ENCODE results near the gene TGFBRAP1. TPM values are rescaled to one million over a fixed set of nuclear protein-coding genes. Genes with fewer than 3 reads are reported as not detected.

The TGFBRAP1 gene
- total and polyA plus RNA-seq, 4 donors: 1.8 to 10.4 (median 6.8) TPM

DNA sequence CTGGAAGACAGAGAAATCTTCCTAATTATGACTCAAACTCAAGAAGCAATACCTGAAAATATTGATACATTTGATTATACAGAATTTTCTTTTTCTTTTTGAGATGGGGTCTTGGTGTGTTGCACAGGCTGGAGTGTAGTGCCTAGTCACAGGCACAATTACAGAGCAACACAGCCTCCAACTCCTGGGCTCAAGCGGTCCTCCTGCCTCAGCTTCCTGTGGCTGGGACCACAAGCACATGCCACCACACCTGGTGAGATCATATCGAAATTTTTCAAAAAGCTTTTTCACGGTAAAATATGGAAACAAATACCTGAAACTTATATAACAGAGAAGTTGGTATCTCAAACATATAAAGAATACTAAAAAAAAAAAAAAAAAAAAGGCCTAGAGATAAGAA lies 27.9 kb downstream of the TGFBRAP1 start:
- Histone ChIP-seq H3K4me3 (ENCODE audit: low read depth in 1 of 3, low read length in 3 of 3) (no peak overlapping the region), H3K4me1 (ENCODE audit: control insufficient read depth in 4 of 4, insufficient read depth in 4 of 4, low read length in 3 of 4) (no peaks in the 10 kb centered on the region), H3K36me3 (ENCODE audit: control insufficient read depth in 4 of 4, insufficient read depth in 3 of 4, low read depth in 1 of 4, low read length in 3 of 4) (peaks cover 1 to 17% (median 11%) of the 10 kb centered on the region in 4 donors), H3K27me3 (ENCODE audit: control insufficient read depth in 4 of 4, insufficient read depth in 4 of 4, low read length in 3 of 4) (no peaks in the 10 kb centered on the region), H3K9me3 (ENCODE audit: control insufficient read depth in 4 of 4, low read length in 3 of 4) (no peaks in the 10 kb centered on the region), H3K9ac (ENCODE audit: low read depth in 1 of 2, low read length in 2 of 2) (no peak overlapping the region), H3K27ac (ENCODE audit: low read depth in 1 of 2, low read length in 2 of 2) (no peak overlapping the region)
- 92% methylated on average over 3 of the region's 3 CpGs for WGBS
- no peak for DNase-seq (ENCODE audit: low spot score)
- no peak for TF ChIP-seq FOXA1 (IDR thresholded peaks at IDR 0.05)
- no peak for TF ChIP-seq TAF1 (conservative IDR thresholded peaks at IDR 0.05)
- no peak for TF ChIP-seq RXRA (IDR thresholded peaks at IDR 0.05)
- TF ChIP-seq, protein P1, sequence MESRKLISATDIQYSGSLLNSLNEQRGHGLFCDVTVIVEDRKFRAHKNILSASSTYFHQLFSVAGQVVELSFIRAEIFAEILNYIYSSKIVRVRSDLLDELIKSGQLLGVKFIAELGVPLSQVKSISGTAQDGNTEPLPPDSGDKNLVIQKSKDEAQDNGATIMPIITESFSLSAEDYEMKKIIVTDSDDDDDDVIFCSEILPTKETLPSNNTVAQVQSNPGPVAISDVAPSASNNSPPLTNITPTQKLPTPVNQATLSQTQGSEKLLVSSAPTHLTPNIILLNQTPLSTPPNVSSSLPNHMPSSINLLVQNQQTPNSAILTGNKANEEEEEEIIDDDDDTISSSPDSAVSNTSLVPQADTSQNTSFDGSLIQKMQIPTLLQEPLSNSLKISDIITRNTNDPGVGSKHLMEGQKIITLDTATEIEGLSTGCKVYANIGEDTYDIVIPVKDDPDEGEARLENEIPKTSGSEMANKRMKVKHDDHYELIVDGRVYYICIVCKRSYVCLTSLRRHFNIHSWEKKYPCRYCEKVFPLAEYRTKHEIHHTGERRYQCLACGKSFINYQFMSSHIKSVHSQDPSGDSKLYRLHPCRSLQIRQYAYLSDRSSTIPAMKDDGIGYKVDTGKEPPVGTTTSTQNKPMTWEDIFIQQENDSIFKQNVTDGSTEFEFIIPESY (IDR thresholded peaks at IDR 0.05): no peak
- no peak for TF ChIP-seq FOXA2 (IDR thresholded peaks at IDR 0.05)
- no peak for TF ChIP-seq NR2F2 (IDR thresholded peaks at IDR 0.05)
- no peak for TF ChIP-seq SP1 (IDR thresholded peaks at IDR 0.05)
- TF ChIP-seq HNF4A (conservative IDR thresholded peaks at IDR 0.05): no peak

DNA sequence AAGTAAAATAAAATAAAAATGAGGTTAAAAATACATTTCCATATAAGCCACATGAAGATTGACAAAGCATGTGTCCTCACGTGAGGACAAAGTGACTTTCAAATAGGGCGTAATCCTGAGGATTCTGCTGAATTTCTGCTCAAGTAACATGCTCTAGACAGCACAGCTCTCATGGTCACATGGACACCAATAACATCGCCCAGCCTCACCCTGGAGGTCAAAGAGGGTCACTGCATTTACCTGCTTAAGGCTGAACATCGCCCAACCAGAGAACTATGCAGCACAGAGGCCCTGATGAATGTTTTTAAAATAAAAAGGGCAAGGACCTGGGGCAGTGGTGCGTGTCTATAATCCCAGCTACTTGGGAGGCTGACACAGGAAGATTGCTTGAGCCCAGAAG lies 30.2 kb downstream of the TGFBRAP1 start:
- H3K9me3 ChIP-seq (ENCODE audit: control insufficient read depth in 4 of 4, low read length in 3 of 4): no peaks in the 10 kb centered on the region
- 90% methylated on average over 5 of the region's 5 CpGs for WGBS
- H3K36me3 ChIP-seq (ENCODE audit: control insufficient read depth in 4 of 4, insufficient read depth in 3 of 4, low read depth in 1 of 4, low read length in 3 of 4): peaks cover 1 to 31% (median 19%) of the 10 kb centered on the region in 4 donors
- H3K9ac ChIP-seq (ENCODE audit: low read depth in 1 of 2, low read length in 2 of 2): no peak overlapping the region
- TF ChIP-seq EGR1 (IDR thresholded peaks at IDR 0.05; ENCODE audit: low read depth in 2 of 2) (no peak), JUND (IDR thresholded peaks at IDR 0.05) (no peak), GABPA (IDR thresholded peaks at IDR 0.05 in 1 of 2, conservative IDR thresholded peaks at IDR 0.05 in 1 of 2) (no peak), FOXA1 (IDR thresholded peaks at IDR 0.05) (no peak), HNF4A (conservative IDR thresholded peaks at IDR 0.05) (no peak), RXRA (IDR thresholded peaks at IDR 0.05) (no peak), YY1 (IDR thresholded peaks at IDR 0.05) (no peak), HNF4G (IDR thresholded peaks at IDR 0.05) (no peak), SP1 (IDR thresholded peaks at IDR 0.05) (no peak), TAF1 (conservative IDR thresholded peaks at IDR 0.05) (no peak), RAD21 (IDR thresholded peaks at IDR 0.05) (no peak), NR2F2 (IDR thresholded peaks at IDR 0.05) (no peak), FOXA2 (IDR thresholded peaks at IDR 0.05) (no peak)
- TF ChIP-seq, protein P2, sequence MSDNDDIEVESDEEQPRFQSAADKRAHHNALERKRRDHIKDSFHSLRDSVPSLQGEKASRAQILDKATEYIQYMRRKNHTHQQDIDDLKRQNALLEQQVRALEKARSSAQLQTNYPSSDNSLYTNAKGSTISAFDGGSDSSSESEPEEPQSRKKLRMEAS (IDR thresholded peaks at IDR 0.05): no peak
- TF ChIP-seq, protein P3, sequence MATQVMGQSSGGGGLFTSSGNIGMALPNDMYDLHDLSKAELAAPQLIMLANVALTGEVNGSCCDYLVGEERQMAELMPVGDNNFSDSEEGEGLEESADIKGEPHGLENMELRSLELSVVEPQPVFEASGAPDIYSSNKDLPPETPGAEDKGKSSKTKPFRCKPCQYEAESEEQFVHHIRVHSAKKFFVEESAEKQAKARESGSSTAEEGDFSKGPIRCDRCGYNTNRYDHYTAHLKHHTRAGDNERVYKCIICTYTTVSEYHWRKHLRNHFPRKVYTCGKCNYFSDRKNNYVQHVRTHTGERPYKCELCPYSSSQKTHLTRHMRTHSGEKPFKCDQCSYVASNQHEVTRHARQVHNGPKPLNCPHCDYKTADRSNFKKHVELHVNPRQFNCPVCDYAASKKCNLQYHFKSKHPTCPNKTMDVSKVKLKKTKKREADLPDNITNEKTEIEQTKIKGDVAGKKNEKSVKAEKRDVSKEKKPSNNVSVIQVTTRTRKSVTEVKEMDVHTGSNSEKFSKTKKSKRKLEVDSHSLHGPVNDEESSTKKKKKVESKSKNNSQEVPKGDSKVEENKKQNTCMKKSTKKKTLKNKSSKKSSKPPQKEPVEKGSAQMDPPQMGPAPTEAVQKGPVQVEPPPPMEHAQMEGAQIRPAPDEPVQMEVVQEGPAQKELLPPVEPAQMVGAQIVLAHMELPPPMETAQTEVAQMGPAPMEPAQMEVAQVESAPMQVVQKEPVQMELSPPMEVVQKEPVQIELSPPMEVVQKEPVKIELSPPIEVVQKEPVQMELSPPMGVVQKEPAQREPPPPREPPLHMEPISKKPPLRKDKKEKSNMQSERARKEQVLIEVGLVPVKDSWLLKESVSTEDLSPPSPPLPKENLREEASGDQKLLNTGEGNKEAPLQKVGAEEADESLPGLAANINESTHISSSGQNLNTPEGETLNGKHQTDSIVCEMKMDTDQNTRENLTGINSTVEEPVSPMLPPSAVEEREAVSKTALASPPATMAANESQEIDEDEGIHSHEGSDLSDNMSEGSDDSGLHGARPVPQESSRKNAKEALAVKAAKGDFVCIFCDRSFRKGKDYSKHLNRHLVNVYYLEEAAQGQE (IDR thresholded peaks at IDR 0.05): no peak
- TF ChIP-seq, protein P1 (IDR thresholded peaks at IDR 0.05): no peak
- TF ChIP-seq, protein P4, sequence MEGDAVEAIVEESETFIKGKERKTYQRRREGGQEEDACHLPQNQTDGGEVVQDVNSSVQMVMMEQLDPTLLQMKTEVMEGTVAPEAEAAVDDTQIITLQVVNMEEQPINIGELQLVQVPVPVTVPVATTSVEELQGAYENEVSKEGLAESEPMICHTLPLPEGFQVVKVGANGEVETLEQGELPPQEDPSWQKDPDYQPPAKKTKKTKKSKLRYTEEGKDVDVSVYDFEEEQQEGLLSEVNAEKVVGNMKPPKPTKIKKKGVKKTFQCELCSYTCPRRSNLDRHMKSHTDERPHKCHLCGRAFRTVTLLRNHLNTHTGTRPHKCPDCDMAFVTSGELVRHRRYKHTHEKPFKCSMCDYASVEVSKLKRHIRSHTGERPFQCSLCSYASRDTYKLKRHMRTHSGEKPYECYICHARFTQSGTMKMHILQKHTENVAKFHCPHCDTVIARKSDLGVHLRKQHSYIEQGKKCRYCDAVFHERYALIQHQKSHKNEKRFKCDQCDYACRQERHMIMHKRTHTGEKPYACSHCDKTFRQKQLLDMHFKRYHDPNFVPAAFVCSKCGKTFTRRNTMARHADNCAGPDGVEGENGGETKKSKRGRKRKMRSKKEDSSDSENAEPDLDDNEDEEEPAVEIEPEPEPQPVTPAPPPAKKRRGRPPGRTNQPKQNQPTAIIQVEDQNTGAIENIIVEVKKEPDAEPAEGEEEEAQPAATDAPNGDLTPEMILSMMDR (IDR thresholded peaks at IDR 0.05; ENCODE audit: low read depth, low read length, missing input control): no peak
- TF ChIP-seq, protein P5, sequence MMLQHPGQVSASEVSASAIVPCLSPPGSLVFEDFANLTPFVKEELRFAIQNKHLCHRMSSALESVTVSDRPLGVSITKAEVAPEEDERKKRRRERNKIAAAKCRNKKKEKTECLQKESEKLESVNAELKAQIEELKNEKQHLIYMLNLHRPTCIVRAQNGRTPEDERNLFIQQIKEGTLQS (IDR thresholded peaks at IDR 0.05): no peak
- H3K4me1 ChIP-seq (ENCODE audit: control insufficient read depth in 4 of 4, insufficient read depth in 4 of 4, low read length in 3 of 4): no peaks in the 10 kb centered on the region
- DNase-seq (ENCODE audit: low spot score): no peak
- H3K4me3 ChIP-seq (ENCODE audit: low read depth in 1 of 3, low read length in 3 of 3): no peak overlapping the region
- H3K27me3 ChIP-seq (ENCODE audit: control insufficient read depth in 4 of 4, insufficient read depth in 4 of 4, low read length in 3 of 4): no peaks in the 10 kb centered on the region
- H3K27ac ChIP-seq (ENCODE audit: low read depth in 1 of 2, low read length in 2 of 2): no peak overlapping the region

Data from liver (tissue), 9 donors.